ENCODE measurements around the gene TMEM39A.

The TMEM39A gene

DNA sequence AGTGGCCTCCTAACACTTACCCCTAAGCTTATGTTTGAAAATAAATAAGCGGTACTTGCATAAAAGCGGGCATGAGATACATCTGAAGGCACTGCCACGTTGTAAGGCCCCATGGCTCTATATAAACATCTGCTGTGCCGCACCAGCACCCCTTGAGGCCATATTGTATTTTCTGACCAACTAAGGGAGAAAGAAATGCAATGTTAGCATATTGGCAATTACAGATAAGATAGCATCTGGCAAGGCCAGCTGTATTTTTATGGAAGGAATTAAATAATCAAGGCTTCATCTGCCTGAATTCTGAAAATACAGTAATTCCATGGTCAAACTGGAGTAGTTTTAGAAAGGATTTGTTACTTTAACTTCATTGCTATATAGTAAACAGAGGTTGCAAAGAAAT lies 28.7 kb downstream of the TMEM39A start:
- DNase-seq (ENCODE audit: low read depth), result no peak
- no peak overlapping the region for H3K4me3 ChIP-seq (ENCODE audit: low read depth, low read length)
- TF ChIP-seq, protein P1, sequence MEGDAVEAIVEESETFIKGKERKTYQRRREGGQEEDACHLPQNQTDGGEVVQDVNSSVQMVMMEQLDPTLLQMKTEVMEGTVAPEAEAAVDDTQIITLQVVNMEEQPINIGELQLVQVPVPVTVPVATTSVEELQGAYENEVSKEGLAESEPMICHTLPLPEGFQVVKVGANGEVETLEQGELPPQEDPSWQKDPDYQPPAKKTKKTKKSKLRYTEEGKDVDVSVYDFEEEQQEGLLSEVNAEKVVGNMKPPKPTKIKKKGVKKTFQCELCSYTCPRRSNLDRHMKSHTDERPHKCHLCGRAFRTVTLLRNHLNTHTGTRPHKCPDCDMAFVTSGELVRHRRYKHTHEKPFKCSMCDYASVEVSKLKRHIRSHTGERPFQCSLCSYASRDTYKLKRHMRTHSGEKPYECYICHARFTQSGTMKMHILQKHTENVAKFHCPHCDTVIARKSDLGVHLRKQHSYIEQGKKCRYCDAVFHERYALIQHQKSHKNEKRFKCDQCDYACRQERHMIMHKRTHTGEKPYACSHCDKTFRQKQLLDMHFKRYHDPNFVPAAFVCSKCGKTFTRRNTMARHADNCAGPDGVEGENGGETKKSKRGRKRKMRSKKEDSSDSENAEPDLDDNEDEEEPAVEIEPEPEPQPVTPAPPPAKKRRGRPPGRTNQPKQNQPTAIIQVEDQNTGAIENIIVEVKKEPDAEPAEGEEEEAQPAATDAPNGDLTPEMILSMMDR (IDR thresholded peaks at IDR 0.05; ENCODE audit: insufficient read depth, low read depth, low read length, missing control alignments), result no peak

DNA sequence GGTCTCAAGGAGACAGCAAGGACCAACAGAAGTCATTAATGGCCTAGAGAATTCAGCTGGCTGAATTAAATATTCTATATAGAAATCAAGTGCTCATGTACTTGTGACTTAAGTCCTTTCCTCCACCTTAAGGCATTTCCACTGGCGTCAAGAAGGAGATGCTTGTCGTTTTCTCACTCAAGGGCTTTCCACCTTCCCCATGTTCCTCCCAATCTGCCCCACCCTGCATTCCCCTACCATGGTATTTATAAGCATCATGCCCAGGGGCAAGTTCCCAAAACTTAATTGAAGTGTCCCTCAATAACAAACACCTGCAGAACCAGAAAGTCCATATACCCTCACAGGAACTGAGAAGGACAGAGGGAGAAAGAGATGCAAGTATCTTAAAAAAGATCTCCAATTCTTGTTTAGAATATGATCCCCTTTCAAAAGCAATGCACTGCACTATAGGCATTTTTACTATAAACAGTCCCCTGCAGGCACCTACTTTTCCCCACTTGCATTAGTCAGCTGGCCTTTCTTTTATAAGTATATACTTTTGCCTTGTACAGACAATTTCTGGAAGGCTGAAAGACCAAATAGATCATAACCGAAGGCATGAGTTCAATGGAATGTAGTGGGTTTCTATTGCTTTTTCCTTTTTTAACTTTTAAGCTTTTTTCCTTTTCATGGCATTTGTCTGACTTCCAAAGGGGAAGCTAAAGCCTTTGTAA lies 29.6 kb downstream of the TMEM39A start:
- no peak overlapping the region for H3K4me3 ChIP-seq (ENCODE audit: low read depth, low read length)
- TF ChIP-seq, protein P1 (IDR thresholded peaks at IDR 0.05; ENCODE audit: insufficient read depth, low read depth, low read length, missing control alignments), result no peak
- no peak for DNase-seq (ENCODE audit: low read depth)

DNA sequence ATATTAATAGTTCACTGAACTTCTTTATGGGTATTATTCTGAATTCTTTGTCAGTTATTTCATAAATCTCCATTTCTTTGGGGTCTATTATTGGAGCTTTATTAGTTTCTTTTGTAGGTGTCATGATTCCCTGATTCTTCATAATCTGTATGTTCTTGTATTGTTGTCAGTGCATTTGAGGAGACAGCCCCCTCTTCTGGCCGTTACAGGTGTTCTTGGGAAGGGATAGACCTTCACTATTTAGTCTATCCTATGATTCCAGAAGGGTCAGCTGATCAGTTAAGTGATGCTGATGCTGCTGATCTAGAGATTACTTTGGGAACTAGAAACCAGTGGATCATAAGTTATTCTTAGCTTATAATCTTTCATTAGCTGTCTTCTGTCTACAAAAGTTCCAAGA lies 34.9 kb downstream of the TMEM39A start:
- DNase-seq (ENCODE audit: low read depth), result peak; percentile 11
- TF ChIP-seq, protein P1 (IDR thresholded peaks at IDR 0.05; ENCODE audit: insufficient read depth, low read depth, low read length, missing control alignments), result no peak
- H3K4me3 ChIP-seq (ENCODE audit: low read depth, low read length), result no peak overlapping the region

DNA sequence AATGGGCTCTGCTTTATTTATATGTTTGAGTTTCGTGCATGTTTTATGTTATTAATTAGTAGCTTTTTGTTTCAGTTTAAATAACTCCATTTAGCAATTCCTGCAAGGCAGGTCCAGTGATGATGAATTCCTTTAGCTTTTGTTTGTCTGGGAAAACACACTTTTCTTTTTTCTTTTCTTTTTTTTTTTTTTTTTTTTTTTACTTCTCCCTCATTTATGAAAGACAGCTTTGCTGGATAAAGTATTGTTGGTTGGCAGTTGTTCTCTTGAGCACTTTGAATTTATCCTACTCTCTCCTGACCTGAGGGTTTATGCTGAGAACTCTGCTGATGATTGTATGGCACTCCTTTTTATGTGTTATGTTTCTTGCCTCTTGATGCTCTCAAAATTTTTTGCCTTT lies 35.7 kb downstream of the TMEM39A start:
- no peak for DNase-seq (ENCODE audit: low read depth)
- H3K4me3 ChIP-seq (ENCODE audit: low read depth, low read length), result no peak overlapping the region
- TF ChIP-seq, protein P1 (IDR thresholded peaks at IDR 0.05; ENCODE audit: insufficient read depth, low read depth, low read length, missing control alignments), result no peak

DNA sequence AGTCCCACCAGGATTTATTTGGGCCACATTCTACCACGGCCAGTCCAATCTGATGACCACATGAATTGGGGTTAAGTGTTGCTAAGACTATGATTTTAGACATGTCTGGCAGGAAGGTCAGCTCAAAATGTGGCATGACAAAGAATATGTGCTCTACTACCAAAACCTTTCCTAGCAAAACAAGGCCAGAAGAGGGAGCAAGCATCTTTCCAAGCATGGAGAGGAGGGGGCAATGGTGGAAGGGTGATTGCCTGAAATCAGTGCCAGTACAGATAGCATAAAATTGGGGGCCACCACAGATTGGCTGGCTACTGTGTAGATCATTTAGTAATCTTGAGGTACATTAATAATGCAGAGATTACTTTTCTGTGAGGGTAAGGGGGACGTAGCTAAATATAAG lies 43.2 kb downstream of the TMEM39A start:
- H3K4me3 ChIP-seq (ENCODE audit: low read depth, low read length), result no peak overlapping the region
- TF ChIP-seq, protein P1 (IDR thresholded peaks at IDR 0.05; ENCODE audit: insufficient read depth, low read depth, low read length, missing control alignments), result no peak
- DNase-seq (ENCODE audit: low read depth), result no peak

DNA sequence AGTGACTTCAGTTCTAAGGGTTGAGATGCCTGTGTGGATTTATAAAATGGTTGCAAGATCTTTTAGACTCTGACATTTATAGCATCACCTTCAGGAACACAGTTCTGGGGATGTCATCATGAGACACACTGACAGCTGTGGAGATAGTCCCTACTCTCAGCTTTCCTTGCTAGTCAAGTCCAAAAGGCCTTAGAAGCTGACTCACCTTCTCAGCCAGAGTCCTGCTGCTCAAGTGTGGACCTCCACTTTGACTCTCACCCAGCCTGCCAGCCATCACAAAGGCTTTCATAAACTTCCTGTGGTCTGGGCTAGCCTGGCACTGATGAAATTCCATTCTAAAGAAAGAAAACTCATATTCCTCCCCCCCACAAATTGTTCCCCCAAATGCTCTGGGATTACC lies 44.8 kb downstream of the TMEM39A start:
- DNase-seq (ENCODE audit: low read depth), result no peak
- no peak overlapping the region for H3K4me3 ChIP-seq (ENCODE audit: low read depth, low read length)
- TF ChIP-seq, protein P1 (IDR thresholded peaks at IDR 0.05; ENCODE audit: insufficient read depth, low read depth, low read length, missing control alignments), result no peak

Measured in GM12865 (cell line).